ENCODE data around the gene CPO.

CPO gene

DNA sequence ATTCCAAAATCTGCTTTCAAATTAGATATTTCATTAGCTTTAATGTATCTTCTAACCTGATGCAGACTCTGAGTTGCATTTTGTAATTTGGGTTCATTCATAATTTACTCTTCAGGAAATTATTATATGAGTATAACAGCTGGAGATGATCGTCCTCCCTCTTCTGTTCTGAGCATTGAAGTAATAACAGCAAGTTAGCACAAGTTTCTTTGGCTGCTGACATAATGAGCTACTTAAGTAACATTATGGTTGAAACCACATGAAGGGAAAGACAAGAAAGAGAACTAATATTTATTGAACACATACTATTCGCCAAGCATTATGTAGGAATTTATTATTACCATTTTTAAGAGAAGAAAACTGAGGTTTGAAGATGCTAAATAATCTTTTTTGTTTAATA, 75.1 kb downstream of the CPO start:
- Histone ChIP-seq H3K27ac (ENCODE audit: low read depth, low read length, poor library complexity, severe bottlenecking) (no peak overlapping the region), H3K9me2 (ENCODE audit: low read depth, low read length) (no peaks in the 10 kb centered on the region)
- TF ChIP-seq, protein P1, sequence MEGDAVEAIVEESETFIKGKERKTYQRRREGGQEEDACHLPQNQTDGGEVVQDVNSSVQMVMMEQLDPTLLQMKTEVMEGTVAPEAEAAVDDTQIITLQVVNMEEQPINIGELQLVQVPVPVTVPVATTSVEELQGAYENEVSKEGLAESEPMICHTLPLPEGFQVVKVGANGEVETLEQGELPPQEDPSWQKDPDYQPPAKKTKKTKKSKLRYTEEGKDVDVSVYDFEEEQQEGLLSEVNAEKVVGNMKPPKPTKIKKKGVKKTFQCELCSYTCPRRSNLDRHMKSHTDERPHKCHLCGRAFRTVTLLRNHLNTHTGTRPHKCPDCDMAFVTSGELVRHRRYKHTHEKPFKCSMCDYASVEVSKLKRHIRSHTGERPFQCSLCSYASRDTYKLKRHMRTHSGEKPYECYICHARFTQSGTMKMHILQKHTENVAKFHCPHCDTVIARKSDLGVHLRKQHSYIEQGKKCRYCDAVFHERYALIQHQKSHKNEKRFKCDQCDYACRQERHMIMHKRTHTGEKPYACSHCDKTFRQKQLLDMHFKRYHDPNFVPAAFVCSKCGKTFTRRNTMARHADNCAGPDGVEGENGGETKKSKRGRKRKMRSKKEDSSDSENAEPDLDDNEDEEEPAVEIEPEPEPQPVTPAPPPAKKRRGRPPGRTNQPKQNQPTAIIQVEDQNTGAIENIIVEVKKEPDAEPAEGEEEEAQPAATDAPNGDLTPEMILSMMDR (IDR thresholded peaks at IDR 0.05; ENCODE audit: low read length), result no peak
- no peak for TF ChIP-seq EZH2 (IDR thresholded peaks at IDR 0.05; ENCODE audit: borderline replicate concordance, low read length)

DNA sequence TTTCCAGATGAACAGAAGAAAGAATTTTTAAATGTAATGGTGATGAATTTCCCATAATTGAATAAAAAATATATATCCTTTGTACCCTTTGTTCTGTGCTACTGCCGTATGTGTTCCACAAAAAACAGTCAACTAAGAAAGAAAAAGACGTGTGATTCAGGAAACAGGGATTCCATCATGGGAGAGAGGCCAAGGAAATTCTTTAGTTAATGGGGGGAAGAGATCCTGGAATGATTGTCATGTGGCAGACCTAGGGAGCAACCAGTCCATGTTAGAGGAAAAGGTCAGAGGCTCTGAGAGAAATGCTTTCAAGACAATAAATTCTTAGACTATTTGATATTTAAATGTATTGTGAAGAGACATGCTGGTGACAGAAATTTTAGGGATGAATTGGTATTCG, 76.6 kb downstream of the CPO start:
- TF ChIP-seq EZH2 (IDR thresholded peaks at IDR 0.05; ENCODE audit: borderline replicate concordance, low read length), result no peak
- no peaks in the 10 kb centered on the region for H4K20me1 ChIP-seq (ENCODE audit: insufficient read depth, low read length)
- no peaks in the 10 kb centered on the region for H3K9me3 ChIP-seq (ENCODE audit: low read length)
- H3K36me3 ChIP-seq (ENCODE audit: insufficient read depth, low read length), result no peaks in the 10 kb centered on the region
- H3K27ac ChIP-seq (ENCODE audit: low read depth, low read length, poor library complexity, severe bottlenecking), result no peak overlapping the region
- no peak overlapping the region for H3K4me2 ChIP-seq (ENCODE audit: low read length)
- no peaks in the 10 kb centered on the region for H3K27me3 ChIP-seq (ENCODE audit: insufficient read depth, low read length)
- no peak overlapping the region for H3K4me3 ChIP-seq (ENCODE audit: low read depth, low read length, poor library complexity, severe bottlenecking)
- no peak overlapping the region for H3K9ac ChIP-seq (ENCODE audit: low read length)
- H3K4me1 ChIP-seq (ENCODE audit: insufficient read depth, low read length, severe bottlenecking), result no peaks in the 10 kb centered on the region
- H3F3A ChIP-seq (ENCODE audit: insufficient read depth, low read length), result no peaks in the 10 kb centered on the region
- H2AFZ ChIP-seq (ENCODE audit: low read length), result no peak overlapping the region
- no peaks in the 10 kb centered on the region for H3K79me2 ChIP-seq (ENCODE audit: insufficient read depth, low read length)
- H3K9me2 ChIP-seq (ENCODE audit: low read depth, low read length), result no peaks in the 10 kb centered on the region

More for the DNA sequence above, 75.1 kb downstream of the CPO start:
- H3K36me3 ChIP-seq (ENCODE audit: insufficient read depth, low read length), result no peaks in the 10 kb centered on the region
- no peaks in the 10 kb centered on the region for H3F3A ChIP-seq (ENCODE audit: insufficient read depth, low read length)
- no peaks in the 10 kb centered on the region for H3K79me2 ChIP-seq (ENCODE audit: insufficient read depth, low read length)
- no peaks in the 10 kb centered on the region for H3K27me3 ChIP-seq (ENCODE audit: insufficient read depth, low read length)
- no peak overlapping the region for H3K9ac ChIP-seq (ENCODE audit: low read length)
- H4K20me1 ChIP-seq (ENCODE audit: insufficient read depth, low read length), result no peaks in the 10 kb centered on the region
- H3K4me1 ChIP-seq (ENCODE audit: insufficient read depth, low read length, severe bottlenecking), result no peaks in the 10 kb centered on the region
- no peak overlapping the region for H3K4me3 ChIP-seq (ENCODE audit: low read depth, low read length, poor library complexity, severe bottlenecking)
- H2AFZ ChIP-seq (ENCODE audit: low read length), result no peak overlapping the region
- no peak overlapping the region for H3K4me2 ChIP-seq (ENCODE audit: low read length)
- H3K9me3 ChIP-seq (ENCODE audit: low read length), result no peaks in the 10 kb centered on the region
